Activated CD8-positive, alpha-beta memory T cell treated with anti-CD3 and anti-CD28 coated beads, Interleukin-2, amount 50 U/mL, for 24 hours (primary cell): ENCODE data around the gene DUSP1.
"Not testable (repeated sequence)": the region's sequence is repeated elsewhere in the genome, so short reads cannot be mapped to it uniquely, and the experiment has no call there.

Experiments used
- DNase-seq: peaks from one replicate; pipeline ENCODE4 v3.0.0-alpha.2; 2020; ENCODE audit errors: extremely low read depth

Gene DUSP1

GRCh38 chr5:172797771-172798191 lies 26.8 kb upstream of the DUSP1 start:
- DNase-seq: no peak

GRCh38 chr5:172796306-172796705 lies 25.3 kb upstream of the DUSP1 start:
- DNase-seq: no peak

- DNase-seq: no peak
Measured at GRCh38 chr5:172795318-172795977, 24.5 kb upstream of the DUSP1 start.

GRCh38 chr5:172793577-172794488 lies 22.8 kb upstream of the DUSP1 start:
- DNase-seq: no peak

- DNase-seq: no peak
Measured at GRCh38 chr5:172792701-172793570, 21.9 kb upstream of the DUSP1 start.

GRCh38 chr5:172791726-172792445 lies 20.9 kb upstream of the DUSP1 start:
- no peak for DNase-seq

- no peak for DNase-seq
Measured at GRCh38 chr5:172791286-172791685, 20.3 kb upstream of the DUSP1 start.

- DNase-seq: no peak
Measured at GRCh38 chr5:172790496-172790889, 19.5 kb upstream of the DUSP1 start.

GRCh38 chr5:172789687-172790495 lies 18.9 kb upstream of the DUSP1 start:
- DNase-seq: no peak

GRCh38 chr5:172788771-172789686 lies 18.0 kb upstream of the DUSP1 start:
- no peak for DNase-seq

GRCh38 chr5:172787538-172787937 lies 16.5 kb upstream of the DUSP1 start:
- not testable (repeated sequence) for DNase-seq

- DNase-seq: no peak
Measured at GRCh38 chr5:172786736-172787462, 15.9 kb upstream of the DUSP1 start.

- DNase-seq: no peak
Measured at GRCh38 chr5:172785429-172786088, 14.6 kb upstream of the DUSP1 start.

GRCh38 chr5:172784162-172784561 lies 13.2 kb upstream of the DUSP1 start:
- not testable (repeated sequence) for DNase-seq

- not testable (repeated sequence) for DNase-seq
Measured at GRCh38 chr5:172783319-172783718, 12.3 kb upstream of the DUSP1 start.

- no peak for DNase-seq
Measured at GRCh38 chr5:172782169-172783039, 11.4 kb upstream of the DUSP1 start.

- no peak for DNase-seq
Measured at GRCh38 chr5:172779691-172780341, 8.8 kb upstream of the DUSP1 start.
